DMS79 treated with DMSO at 0.1 percent for 48 hours (cell line): Measurements from ENCODE around the gene CHKA.

ENCODE experiments used
- DNase-seq: peaks from one replicate; lab custom pipeline; 2025; lab: John Stamatoyannopoulos, UW

CHKA gene

DNA sequence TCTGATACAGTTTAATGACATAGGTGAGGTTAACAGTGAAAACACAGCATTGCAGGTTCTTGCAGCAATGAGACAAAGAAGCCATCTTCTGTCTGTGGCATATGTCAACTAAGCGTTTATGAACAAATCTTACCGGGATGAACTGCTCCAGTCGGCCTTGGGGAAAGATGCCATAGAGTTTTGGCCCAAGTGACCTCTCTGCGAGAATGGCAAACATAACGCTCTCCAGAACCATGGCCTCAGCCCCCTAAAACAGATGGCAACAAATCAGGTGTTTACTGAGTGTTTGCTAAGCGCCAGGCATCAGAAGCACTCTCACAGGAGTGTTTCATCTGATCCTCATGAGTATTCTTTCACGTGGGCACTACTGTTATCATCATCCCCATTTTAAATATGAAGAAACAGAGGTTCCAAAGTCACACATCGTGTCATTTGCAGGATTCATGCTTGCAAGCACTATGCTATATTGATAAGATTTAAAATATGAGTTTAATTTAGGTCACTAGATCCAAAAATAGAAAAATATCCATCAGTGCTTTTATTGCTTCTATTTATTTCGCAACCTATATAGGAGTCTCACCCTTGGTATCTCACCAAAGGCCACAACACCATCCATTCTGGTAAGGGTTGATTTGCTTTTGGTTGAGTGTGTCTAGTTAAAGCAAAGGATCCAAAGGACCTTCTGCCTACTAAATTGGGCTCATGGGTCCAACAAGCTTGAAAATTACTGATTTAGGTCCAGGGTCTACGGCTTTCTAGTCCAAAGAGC, 46.4 kb downstream of the CHKA start:
- no peak for DNase-seq

DNA sequence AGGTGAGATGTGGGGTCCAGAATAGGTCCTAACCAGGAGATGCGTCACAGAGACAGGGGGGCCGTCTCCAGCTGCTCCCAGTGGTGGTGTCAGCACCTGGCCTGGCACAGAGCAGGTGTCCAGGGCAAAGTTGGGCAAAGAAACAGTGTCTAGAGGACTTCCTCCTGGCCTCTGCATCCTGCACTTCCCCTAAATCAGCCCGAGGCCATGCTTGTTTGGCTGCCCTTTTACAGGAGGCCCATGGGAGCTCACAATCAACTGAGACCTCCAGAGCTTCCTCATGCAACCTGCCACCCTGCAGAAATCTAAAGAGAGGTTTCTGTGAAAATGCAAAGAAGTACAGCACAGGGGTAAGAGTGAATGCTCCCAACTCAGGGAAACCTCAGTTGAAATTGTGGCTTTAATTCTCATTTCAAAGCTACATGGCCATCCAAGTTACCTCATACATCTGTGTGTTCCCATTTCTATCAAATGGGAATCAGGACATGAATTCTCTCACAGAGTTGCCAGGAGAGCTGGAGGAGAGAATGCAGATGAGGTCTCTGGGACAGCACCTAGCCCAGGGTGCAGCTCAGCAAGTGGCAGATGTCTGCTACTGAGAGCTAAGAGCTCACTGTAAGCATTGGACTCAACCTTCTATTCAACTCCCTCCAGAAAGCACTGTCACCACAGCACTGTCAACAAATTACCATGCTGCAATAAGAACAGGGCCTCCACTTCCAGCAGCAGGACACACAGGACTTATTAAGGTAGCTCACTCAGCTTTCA, 49.7 kb downstream of the CHKA start:
- no peak for DNase-seq

DNA sequence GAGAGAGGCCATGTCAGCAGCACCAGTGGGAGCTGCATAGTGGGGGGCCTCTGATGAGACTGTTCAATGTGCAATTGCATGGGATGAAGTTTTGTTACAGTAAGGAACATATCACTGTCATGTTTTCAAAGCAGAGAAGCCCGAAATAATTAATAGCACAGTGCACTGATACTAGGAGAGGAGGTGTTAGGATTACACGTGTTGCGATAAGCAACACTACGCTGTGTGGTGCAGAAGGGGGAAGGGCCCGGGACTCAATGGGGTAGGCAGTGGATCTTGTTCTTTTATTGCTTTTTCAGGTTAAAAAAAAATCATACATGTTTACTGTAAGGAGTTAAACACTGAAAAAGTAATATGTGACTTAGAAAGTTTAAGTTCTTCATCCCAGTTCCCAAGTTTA, 53.2 kb downstream of the CHKA start:
- no peak for DNase-seq

DNA sequence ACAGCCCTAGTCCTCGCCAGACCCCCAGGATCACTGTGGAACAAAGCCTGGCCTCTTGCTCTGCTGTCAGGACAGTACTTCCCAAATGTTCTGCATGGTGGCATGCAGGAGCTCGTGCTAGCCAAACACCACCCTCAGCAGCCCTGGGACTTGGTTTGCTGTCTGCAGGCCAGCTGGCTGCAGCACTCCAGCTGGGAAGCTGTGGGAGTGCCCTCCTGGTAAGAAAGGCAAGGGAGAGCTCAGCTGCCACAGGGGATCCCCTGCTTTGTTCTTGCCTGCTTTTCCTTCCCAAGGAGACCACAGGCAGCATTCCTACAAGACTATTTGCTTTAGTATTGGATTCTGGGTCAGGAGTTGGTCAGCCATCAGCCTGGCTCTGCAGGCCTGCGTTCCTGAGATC, 54.4 kb downstream of the CHKA start:
- DNase-seq, result no peak

DNA sequence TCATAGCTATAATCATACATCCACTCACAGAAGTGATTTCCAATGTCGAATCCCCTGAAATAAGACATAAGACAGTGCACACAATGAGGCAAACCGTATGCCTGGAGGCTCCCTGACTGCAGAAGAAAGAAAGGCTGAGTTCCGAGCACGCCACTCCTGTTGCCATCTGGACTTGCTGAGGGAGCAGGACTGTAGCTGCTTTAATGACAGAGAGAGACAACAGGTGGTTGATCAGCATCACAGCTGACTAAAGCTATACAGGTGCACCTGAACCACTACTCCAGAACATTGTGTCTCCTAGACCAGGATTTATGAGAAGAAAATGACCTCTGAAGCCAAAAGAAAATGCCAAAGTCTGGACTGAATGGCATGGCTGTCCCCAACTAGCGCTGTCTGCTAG, 55.3 kb downstream of the CHKA start:
- no peak for DNase-seq

DNA sequence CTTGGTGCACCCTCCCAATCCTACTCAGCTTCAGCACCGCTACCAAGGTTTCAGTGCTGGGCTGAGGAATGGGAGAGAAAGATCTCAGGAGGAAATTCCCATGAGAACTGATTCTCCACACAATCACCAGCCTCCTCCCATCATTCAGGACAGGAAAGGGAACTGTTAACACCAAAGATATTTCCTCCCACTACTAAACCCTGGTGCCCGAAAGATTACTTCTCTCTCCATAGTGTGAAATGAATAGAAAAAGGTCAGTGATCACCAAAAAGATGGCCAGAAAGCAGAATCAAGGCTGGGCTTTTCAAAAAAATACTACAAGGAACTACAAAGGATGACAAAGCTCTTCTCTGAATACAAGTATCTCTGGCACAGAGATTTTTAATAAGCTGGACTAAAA, 56.3 kb downstream of the CHKA start:
- DNase-seq, result no peak

DNA sequence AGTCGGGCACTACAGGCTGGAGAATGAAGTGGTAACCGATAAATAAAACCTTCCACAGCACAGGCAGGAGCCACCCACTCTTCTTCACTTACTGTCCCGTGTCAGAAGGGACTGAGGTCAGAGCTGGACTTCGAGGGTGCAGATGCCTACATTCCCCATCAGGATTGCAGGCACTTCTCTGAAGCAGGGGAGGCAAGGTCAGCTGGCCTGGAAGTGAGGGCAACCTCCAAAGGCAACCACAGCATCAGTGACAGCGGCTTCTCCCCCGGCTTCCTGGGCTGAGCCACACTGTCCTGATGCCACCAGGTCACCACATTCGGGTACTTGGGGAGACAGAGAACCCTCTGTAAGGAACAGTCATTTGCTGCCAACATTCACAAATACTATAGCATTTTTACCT, 59.7 kb downstream of the CHKA start:
- DNase-seq, result no peak

DNA sequence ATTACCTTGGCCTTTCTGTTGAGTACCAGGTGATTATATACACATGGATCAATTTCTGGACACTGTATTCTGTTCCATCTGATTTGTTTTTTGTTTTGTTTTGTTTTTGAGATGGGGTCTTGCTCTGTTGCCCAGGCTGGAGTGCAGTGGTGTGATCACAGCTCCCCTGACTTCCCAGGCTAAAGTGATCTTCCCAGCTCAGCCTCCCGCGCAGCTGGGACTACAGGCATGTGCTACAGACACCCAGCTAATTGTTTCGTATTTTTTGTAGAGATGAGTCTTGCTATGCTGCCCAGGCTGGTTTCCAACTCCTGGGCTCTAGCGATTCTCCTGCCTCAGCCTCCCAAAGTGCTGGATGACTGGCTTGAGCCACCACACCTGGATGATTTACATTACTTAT, 63.4 kb downstream of the CHKA start:
- DNase-seq, result no peak

DNA sequence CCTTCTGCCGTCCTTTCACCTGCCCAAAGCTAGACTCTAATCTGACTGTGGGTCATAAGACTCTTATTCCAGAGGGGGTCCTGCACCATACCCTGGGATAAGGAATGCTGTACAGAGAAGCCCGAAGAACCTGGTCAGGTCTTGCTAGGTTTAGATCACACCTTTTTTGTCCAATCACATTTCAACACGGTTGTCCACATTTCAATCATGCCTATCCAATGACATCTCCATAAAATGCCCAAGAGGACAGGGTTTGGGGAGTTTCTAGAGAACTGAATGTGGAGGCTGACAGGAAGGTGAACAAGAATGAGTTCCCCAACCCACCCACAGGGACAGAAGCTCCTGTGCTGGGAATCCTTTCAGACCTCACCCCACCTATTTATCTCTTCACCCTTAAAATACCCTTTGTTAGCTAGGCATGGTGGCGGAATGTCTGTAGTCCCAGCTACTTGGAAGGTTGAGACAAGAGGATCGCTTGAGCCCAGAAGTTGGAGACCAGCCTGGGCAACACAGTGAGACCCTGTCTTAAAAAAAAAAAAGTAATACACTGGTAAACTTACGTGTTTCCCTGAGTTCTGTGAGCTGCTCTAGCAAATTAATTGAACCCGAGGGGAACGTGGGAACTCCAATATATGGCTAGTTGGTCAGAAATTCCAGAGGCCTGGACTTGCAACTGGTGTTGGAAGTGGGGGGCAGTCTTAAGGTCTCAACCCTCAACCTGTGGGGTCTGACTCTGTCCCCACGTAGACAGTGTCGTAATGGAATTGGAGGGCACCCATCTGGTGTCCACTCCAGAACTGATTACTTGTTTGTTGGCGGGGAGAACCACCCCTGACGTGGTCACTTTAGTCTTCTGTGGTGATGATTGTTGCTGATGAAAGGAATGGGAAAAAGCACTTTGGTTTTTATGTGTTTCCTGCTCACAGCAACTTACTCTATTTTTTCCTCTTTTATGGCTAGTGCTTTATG, 64.6 kb downstream of the CHKA start:
- DNase-seq, result no peak

DNA sequence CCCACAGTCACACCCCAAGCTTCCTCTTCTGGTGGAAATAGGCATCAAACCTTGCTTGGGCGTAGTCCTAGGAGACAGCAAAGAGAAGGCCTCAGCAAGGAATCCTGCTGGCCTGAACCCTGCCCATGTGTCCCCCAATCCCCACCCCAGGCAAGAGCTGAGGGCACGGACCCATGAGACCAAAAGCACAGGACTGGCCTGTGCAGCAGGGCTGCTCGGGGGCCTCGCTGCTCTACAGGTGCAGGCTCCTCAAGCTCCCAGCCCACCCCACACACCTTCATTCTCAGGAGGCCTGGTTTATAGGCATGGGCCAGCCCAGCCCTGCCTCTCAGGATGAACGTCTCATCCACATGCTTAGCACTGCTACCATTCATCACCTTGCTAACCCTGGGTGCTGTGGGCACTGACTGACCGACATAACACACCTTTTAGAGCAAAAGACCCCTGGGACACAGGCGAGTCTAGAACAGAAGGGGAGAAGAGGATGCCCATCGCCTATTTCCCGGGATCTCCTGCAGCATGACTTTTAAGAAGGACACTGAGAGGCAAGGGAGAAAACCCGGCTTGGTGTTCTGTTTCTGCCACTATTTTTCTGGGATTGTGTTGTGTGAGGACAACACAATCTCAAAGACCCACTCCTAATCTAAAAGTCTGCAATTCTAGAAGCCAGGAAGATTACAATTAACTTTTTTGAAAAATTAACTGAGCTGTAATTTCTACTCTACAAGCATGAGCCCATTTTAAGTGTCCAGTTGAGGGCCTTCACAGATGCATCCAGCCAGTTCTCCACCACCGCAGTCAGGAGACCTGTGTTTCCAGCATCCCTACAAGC, 67.0 kb downstream of the CHKA start:
- no peak for DNase-seq

DNA sequence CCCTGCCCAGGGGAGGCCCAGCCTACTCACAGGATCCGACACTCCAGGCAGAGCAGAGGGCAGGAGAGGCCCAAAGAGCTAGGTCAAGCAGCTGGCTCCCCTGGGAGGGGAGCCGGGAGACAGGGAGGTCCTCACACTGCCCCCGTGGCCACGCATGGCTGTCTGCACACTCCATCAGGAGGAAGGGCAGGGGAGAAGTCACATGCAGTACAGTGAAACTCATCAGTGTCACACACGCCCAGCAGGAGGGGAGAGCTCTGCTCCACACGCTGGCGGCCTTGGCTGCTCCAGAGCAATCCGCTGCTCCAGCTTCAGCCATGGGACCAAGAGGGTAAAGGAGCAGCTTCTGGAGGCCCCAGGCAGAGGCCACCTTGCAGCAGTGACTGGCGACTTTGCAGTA, 68.1 kb downstream of the CHKA start:
- no peak for DNase-seq

DNA sequence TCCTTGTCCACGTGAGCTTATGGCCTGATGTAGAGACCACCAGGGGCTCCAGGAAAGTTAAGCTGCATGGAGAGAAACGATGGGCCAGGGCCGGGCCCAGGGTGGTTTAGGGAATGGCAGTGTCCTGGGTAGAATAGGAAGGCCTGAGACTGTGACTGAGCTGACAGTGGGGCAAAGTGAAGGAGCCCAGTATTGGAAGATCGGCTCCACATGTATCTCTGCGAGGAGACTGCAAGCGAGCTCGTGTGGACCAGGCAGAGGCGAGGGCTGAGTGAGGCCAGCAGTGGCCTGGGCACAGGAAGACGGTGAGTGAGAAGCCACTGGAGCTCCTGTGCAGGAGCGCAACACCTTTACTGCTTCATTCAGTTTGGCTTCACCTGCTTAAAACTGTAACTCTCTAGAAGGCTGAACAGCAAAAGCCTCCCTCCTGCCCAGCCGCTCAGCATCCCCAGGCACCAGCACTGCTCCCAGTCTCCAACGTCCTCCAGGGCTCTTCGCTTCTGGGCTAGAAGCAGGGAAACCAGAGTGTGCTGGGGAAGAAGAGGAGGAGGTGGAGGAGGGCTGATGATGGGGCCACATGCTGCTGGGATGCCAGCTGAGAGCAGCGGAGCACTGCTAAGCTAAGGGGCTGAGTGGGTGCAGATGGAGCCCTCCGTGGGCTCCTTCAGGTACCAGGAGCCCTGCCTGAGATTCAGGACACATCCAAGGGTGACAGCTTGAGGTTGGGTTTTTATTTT, 68.9 kb downstream of the CHKA start:
- no peak for DNase-seq

DNA sequence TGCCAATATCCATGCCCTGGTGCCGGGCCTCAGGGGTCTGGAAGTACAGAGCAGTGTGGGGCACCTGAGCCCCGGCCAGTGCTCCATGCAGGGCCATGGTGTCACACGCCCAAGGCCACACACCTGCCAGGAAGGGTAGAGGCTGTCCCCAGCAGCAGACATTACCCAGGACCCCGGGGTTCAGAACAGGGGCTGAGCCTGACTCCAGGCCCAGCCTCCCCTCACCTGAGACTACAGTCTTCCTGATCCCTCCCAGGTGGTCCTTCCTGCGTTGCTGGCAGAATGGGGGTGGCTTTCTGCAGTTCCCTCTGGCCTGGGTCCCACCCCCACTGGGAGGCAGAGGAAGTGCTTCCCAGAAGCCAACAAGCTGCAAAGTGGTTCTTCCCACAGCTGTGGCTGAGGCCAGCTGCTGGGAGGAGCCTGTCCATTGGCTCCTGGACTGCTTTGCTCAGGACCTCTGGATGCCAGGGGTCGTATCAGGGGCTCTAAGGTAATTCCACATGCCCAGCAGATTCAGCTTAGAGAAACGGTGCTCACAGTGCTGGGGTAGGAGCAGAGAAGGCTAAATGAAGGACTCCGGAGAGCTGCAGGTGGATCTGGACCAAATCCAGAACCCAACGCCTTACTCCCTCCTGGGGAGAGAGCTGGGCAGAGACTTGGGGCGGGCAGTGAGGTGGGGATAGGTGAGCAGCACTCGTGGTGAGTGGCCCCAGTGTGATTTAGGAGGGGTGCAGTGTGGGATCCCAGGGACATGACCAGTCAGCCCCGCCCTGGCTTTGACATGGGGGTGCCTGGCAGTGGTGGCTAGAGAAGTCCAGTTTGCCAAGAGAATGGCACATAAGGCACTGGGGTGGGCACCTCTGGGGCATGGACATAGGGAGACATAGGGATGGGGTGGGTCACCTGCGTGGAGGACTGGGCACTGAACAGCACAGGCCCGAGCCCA, 69.7 kb downstream of the CHKA start:
- DNase-seq, result no peak

DNA sequence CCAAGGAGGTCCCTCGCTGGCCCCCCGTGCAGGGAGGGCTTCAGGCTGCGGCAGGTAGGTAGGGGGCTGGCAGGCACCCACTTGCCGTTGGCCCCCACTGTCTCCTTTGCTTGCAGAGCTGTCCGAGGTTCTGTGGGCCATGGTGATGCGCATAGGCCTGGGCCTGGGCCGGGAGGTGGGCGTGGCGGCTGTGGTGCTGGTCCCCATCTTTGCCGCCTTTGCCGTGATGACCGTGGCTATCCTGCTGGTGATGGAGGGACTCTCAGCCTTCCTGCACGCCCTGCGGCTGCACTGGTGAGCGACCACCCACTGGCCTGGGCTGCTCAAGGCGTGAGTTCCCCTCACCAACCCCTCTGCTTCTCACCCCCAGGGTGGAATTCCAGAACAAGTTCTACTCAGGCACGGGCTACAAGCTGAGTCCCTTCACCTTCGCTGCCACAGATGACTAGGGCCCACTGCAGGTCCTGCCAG, 70.8 kb downstream of the CHKA start:
- no peak for DNase-seq

DNA sequence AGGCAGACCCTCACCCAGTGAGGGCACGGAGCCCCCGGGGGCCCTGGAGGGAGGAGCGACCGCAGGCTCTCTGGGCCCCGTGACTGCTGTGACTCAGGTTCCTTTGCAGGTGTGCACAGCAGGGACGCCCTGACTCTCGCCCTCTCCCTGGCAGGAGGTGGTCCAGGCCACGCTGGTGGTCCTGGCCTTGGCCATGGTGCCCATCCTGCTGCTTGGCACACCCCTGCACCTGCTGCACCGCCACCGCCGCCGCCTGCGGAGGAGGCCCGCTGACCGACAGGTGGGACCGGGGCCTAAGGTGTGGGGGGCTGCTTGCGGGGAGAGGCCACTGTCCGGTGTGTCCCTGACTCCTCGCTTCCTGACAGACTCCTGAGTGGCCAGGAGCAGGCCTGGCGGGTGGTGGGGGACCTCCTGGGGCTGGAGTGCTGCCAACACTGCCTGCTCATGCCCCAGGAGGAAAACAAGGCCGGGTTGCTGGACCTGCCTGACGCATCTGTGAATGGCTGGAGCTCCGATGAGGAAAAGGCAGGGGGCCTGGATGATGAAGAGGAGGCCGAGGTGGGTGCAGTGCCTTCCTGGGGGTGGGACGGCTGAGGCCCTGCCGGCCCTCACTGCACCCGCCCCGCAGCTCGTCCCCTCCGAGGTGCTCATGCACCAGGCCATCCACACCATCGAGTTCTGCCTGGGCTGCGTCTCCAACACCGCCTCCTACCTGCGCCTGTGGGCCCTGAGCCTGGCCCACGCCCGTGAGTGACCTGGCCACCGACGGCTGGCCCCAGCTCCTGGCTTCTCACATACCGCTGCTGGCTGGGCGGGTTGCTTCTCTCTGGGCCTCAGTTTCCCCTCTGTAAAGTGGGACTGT, 71.4 kb downstream of the CHKA start:
- DNase-seq, result no peak

DNA sequence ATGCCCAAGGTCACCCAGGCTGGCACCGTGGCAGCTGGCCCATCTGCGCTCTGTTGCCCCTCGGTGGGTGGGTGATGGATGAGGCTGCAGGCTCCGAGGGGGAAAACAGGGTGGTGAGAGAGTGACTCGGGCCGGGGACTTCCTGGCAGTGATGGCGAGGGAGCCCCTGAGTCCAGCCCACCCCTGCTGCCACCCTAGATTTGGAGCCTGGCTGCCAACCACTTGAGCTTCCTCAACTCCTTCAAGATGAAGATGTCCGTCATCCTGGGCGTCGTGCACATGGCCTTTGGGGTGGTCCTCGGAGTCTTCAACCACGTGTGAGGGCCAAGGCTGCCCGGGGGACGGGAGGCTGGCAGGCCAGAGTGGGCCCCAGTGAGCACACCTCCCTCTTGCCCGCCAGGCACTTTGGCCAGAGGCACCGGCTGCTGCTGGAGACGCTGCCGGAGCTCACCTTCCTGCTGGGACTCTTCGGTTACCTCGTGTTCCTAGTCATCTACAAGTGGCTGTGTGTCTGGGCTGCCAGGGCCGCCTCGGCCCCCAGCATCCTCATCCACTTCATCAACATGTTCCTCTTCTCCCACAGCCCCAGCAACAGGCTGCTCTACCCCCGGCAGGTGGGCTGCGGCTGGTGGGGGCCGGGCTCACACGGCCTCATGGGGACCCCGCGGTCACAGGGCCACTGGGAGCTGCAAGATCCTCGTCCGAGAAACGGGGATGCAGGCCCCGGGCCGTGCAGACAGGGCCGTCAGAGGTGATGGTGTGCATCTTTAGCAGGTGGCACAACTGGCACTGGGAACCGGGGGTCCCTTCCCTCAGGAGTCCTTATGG, 72.3 kb downstream of the CHKA start:
- no peak for DNase-seq

DNA sequence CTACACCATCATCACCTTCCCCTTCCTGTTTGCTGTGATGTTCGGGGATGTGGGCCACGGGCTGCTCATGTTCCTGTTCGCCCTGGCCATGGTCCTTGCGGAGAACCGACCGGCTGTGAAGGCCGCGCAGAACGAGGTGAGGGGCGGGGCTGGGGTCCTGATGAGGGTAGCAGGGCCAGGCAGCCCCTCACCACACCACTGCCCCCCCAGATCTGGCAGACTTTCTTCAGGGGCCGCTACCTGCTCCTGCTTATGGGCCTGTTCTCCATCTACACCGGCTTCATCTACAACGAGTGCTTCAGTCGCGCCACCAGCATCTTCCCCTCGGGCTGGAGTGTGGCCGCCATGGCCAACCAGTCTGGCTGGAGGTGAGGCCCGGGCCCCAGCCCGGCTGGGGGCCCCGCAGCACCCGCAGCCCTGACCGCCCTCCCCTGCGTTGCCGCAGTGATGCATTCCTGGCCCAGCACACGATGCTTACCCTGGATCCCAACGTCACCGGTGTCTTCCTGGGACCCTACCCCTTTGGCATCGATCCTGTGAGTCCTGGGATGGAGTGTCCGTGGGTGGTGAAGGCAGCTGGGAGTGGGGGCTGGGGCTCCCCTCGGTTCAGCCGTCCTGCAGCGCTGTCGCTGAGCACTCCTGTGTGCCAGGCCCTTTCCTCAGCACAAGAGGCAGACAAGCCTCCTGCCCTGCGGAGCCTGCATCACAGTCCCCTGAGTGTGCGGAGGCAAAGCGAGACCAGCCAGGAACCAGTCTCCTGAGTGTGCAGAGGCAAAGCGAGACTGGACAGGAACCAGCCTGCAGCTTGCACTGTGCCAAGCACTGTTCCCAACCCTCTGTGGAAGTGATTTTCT, 73.5 kb downstream of the CHKA start:
- no peak for DNase-seq
